ENCODE measurements around the gene LRRC63. TPM values are rescaled to one million over a fixed set of nuclear protein-coding genes. Genes with fewer than 3 reads are reported as not detected.

Gene LRRC63
- total RNA-seq, 1 donor from 2014 or later: not detected

GRCh38 chr13:46181377-46181839 lies 30.3 kb upstream of the LRRC63 start:
- Mint-ChIP-seq H3K9me3 (ENCODE audit: unreplicated experiment) (no peaks in the 10 kb centered on the region), H3K36me3 (ENCODE audit: low read depth, unreplicated experiment) (no peaks in the 10 kb centered on the region), H3K4me3 (ENCODE audit: unreplicated experiment) (no peak overlapping the region), H3K27me3 (ENCODE audit: unreplicated experiment) (peaks cover 3% of the 10 kb centered on the region), H3K27ac (ENCODE audit: unreplicated experiment) (no peak overlapping the region), H3K4me1 (ENCODE audit: unreplicated experiment) (peaks cover 27% of the 10 kb centered on the region)
- DNase-seq (ENCODE audit: low spot score): no peak
- TF ChIP-seq CTCF (IDR thresholded peaks at IDR 0.05; ENCODE audit: unreplicated experiment): no peak

- Mint-ChIP-seq H3K27me3 (ENCODE audit: unreplicated experiment) (peaks cover 3% of the 10 kb centered on the region), H3K4me3 (ENCODE audit: unreplicated experiment) (no peak within 1 kb of the TSS), H3K4me1 (ENCODE audit: unreplicated experiment) (peaks cover 27% of the 10 kb centered on the region), H3K36me3 (ENCODE audit: low read depth, unreplicated experiment) (no peaks in the 10 kb centered on the region), H3K27ac (ENCODE audit: unreplicated experiment) (no peak within 1 kb of the TSS), H3K9me3 (ENCODE audit: unreplicated experiment) (no peaks in the 10 kb centered on the region)
- DNase-seq (ENCODE audit: low spot score): no peak
- TF ChIP-seq CTCF (IDR thresholded peaks at IDR 0.05; ENCODE audit: unreplicated experiment): no peak
Measured at GRCh38 chr13:46181840-46182490, 29.8 kb upstream of the LRRC63 start, which contains the start of gene LCP1. LCP1 (minus strand) TSS chr13:46182177; CDS start chr13:46159662, 22,515 bp downstream.

- no peaks in the 10 kb centered on the region for H3K9me3 Mint-ChIP-seq (ENCODE audit: unreplicated experiment)
- TF ChIP-seq CTCF (IDR thresholded peaks at IDR 0.05; ENCODE audit: unreplicated experiment): no peak
- peaks cover 3% of the 10 kb centered on the region for H3K27me3 Mint-ChIP-seq (ENCODE audit: unreplicated experiment)
- H3K4me3 Mint-ChIP-seq (ENCODE audit: unreplicated experiment): no peak overlapping the region
- peaks cover 27% of the 10 kb centered on the region for H3K4me1 Mint-ChIP-seq (ENCODE audit: unreplicated experiment)
- no peak for DNase-seq (ENCODE audit: low spot score)
- H3K36me3 Mint-ChIP-seq (ENCODE audit: low read depth, unreplicated experiment): no peaks in the 10 kb centered on the region
- H3K27ac Mint-ChIP-seq (ENCODE audit: unreplicated experiment): no peak overlapping the region
Measured at GRCh38 chr13:46182491-46182877, 29.2 kb upstream of the LRRC63 start.

GRCh38 chr13:46183018-46183946 lies 28.4 kb upstream of the LRRC63 start:
- Mint-ChIP-seq H3K27me3 (ENCODE audit: unreplicated experiment) (peaks cover 3% of the 10 kb centered on the region), H3K36me3 (ENCODE audit: low read depth, unreplicated experiment) (no peaks in the 10 kb centered on the region), H3K27ac (ENCODE audit: unreplicated experiment) (no peak overlapping the region), H3K9me3 (ENCODE audit: unreplicated experiment) (no peaks in the 10 kb centered on the region), H3K4me1 (ENCODE audit: unreplicated experiment) (peaks cover 20% of the 10 kb centered on the region), H3K4me3 (ENCODE audit: unreplicated experiment) (no peak overlapping the region)
- DNase-seq (ENCODE audit: low spot score): no peak
- TF ChIP-seq CTCF (IDR thresholded peaks at IDR 0.05; ENCODE audit: unreplicated experiment): no peak
